Adrenal gland (tissue), 5 donors: Measurements from ENCODE around the gene GPC3.

Experiments
- POLR2A ChIP-seq, 2 donors: fragments of 450-650 bp; IDR thresholded peaks; one replicate each; pipeline ENCODE4 v1.6.1; 2017; ENCODE audit warnings: antibody characterized with exemption in 2 of 2, mild to moderate bottlenecking in 2 of 2, moderate library complexity in 1 of 2
- TF ChIP-seq, protein P1 (sequence below), 6 experiments: fragments of 450-650 bp in 4 of 6; fragments of 200-600 bp in 2 of 6; sonication (generic) in 1 of 6; IDR thresholded peaks; 1 replicate in 5 of 6; 2 replicates in 1 of 6; pipeline versions ENCODE4 v1.5.1 to v1.8.0; 2016 to 2021; ENCODE audit warnings: antibody characterized with exemption in 6 of 6, mild to moderate bottlenecking in 2 of 6, moderate library complexity in 1 of 6
- donor health status: DM: no; HTN: no; CAD: no.

GRCh38 chrX:133627673-133628072 is 357.7 kb downstream of the GPC3 start:
- TF ChIP-seq, protein P1, sequence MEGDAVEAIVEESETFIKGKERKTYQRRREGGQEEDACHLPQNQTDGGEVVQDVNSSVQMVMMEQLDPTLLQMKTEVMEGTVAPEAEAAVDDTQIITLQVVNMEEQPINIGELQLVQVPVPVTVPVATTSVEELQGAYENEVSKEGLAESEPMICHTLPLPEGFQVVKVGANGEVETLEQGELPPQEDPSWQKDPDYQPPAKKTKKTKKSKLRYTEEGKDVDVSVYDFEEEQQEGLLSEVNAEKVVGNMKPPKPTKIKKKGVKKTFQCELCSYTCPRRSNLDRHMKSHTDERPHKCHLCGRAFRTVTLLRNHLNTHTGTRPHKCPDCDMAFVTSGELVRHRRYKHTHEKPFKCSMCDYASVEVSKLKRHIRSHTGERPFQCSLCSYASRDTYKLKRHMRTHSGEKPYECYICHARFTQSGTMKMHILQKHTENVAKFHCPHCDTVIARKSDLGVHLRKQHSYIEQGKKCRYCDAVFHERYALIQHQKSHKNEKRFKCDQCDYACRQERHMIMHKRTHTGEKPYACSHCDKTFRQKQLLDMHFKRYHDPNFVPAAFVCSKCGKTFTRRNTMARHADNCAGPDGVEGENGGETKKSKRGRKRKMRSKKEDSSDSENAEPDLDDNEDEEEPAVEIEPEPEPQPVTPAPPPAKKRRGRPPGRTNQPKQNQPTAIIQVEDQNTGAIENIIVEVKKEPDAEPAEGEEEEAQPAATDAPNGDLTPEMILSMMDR (IDR thresholded peaks at IDR 0.05) = no peak
- no peak for TF ChIP-seq POLR2A (IDR thresholded peaks at IDR 0.05)
